Epithelial cell of proximal tubule (primary cell): ENCODE measurements around the gene SLC16A5. TPM values are rescaled to one million over a fixed set of nuclear protein-coding genes. Genes with fewer than 3 reads are reported as not detected.

ENCODE experiments used
- DNase-seq: peaks from one replicate; pipeline ENCODE4 v3.0.0-alpha.2; 2011; ENCODE audit warnings: low read depth
- H3K4me3 ChIP-seq: 2 replicates; pipeline ENCODE4 v1.5.1; 2011; ENCODE audit warnings: low read depth, mild to moderate bottlenecking, low read length
- total RNA-seq: library from RNA; depleted of rRNA; stranded (reverse); fragments of >200 nt; gene quantifications from 2 replicates; pipeline ENCODE4 v1.2.3, GENCODE V29; 2015
- TF ChIP-seq, protein P1 (sequence below): conservative IDR thresholded peaks from 2 replicates; pipeline ENCODE4 v1.5.1; 2012; ENCODE audit warnings: low read depth, mild to moderate bottlenecking, low read length

SLC16A5 gene
- total RNA-seq, 1 donor from 2014 or later = 15.9 TPM

DNA sequence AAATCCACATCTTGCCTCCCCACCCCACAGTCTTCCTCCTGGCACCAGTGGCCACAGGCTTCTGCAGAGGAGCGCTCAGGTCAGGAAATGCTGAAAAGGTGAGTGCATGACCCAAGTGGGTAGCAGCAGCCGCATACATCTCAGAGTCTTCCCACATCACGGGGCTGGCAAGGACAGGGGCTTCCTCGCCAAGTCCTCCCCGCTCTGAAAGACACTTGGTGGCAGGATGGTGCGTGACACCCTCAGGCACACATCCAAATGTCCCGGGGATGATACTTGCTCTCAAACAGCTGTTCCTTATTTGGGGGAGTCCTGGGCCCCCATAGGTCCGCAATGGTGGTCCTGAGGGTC, 8.8 kb upstream of the SLC16A5 start:
- TF ChIP-seq, protein P1, sequence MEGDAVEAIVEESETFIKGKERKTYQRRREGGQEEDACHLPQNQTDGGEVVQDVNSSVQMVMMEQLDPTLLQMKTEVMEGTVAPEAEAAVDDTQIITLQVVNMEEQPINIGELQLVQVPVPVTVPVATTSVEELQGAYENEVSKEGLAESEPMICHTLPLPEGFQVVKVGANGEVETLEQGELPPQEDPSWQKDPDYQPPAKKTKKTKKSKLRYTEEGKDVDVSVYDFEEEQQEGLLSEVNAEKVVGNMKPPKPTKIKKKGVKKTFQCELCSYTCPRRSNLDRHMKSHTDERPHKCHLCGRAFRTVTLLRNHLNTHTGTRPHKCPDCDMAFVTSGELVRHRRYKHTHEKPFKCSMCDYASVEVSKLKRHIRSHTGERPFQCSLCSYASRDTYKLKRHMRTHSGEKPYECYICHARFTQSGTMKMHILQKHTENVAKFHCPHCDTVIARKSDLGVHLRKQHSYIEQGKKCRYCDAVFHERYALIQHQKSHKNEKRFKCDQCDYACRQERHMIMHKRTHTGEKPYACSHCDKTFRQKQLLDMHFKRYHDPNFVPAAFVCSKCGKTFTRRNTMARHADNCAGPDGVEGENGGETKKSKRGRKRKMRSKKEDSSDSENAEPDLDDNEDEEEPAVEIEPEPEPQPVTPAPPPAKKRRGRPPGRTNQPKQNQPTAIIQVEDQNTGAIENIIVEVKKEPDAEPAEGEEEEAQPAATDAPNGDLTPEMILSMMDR = no peak
- no peak for DNase-seq
- H3K4me3 ChIP-seq = peak overlapping the region; percentile 14

DNA sequence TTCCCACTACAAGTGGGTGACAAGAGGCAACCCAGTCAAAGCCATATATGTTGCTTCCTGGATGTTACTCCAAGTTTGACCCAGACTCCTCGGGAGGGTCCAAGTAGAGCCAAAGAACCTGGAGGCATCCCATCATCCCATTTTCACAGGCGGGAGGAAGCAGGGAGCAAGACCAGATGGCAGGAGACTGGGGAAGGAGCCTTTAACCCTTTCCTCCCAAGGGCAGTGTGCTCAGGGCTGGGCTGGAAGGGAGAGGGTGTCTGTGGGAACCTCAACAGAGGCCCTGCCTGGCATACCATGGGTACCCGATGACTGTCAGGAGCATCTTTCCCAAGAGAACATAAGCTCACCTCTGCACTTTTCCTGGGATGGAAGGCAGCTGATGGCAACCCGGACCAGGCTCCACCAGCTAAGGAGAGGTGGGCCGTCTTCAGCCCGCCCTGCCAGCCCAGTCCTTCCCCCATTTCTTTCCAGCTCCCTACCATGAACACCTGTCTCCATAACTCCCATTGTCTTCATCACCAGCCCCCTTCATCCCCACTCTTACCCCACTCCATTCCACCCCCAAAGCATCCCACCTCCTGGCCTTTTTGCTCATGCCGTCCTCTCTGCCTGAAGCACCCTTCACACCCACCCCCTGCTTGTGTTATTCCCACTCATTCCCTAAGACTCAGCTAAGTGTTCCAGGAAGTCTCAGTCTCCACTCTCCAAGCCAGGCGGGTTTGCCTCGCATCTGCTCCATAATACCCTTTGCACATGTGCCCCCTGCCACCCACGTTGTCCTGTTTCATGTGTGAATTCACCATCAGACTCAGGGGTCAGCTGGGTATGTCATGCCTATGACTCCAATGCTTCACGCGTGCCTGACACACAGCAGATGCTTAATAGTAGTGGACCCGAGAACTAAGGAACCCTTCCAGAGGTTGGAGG, 5.9 kb upstream of the SLC16A5 start:
- TF ChIP-seq, protein P1 = no peak
- no peak overlapping the region for H3K4me3 ChIP-seq
- DNase-seq = no peak

DNA sequence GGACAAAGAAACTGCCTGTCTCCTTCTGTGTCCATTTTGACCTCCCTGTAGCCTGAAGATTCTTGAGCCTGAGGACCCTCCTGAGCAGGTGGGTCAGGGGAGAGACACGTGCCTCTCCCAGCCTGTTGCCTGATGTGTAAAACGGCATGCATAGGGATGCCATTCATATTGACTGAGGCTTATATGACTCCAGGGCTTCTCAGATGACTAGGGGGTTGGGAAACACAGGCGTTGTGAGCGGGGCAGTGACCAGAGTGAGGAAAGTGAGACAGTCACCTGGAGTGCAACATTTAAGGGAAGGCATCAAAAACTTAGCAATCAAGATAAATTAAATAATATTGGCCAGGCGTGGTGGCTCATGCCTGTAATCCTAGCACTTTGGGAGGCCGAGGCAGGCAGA, 5.1 kb upstream of the SLC16A5 start:
- TF ChIP-seq, protein P1 = no peak
- DNase-seq = no peak
- H3K4me3 ChIP-seq = no peak overlapping the region

DNA sequence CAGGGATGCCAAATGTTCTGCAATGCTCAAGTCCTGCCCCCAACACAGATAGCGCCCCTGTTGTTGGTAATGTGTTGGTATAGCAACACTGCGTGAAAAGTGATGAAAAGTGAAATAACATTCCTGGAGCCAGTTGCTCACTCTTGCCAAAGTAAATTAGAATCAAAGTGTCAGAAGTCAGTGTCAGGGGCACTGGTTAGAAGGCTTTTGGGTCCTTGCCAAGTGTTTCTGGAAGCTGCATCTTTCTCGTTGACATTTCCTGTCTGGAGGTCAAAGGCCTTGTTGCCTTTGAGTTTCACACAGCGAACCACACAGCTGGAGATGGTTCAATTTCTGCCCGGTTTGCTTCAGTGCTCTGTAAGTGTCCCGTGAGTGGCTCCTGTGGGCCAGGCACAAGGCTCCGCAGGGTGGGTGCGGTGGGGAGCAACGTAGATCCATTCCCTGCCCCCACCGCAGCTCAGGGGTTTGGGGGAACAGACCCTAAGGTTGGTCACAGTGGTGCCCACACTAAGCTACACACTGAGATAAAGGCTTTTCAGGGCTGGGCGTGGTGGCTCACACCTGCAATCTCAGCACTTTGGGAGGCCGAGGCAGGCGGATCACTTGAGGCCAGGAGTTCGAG, 3.6 kb upstream of the SLC16A5 start:
- TF ChIP-seq, protein P1 = no peak
- DNase-seq = no peak
- H3K4me3 ChIP-seq = no peak overlapping the region

DNA sequence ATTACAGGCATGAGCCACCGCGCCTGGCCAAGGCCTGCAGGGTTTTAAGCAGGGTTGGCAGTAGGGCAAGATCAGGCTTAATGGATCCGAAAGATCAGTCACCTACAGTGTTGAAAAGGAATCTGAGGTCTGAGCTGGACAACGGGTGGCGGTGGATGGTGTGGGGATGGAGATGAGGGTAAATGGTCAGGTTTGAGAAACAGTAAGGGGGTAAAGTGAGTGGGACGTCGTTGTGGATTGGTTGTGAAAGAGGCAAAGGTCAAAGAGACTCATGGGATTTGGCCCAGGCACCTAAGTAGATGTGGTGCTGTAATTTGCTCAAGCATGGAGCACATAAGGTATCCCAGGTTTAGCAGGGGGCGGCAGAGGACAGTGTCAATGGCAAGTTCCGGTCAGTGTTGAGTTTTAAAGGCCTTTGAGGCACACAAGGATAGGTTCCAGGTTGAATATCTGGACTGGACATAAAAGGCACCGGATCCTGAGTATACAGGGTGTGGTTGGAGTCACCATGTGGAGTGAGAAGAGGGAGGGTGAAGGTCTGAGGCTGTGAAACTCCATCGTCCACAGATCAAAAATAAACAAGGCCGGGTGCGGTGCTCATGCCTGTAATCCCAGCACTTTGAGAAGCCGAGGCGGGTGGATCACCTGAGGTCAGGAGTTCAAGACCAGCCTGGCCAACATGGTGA, 1.1 kb upstream of the SLC16A5 start:
- no peak for DNase-seq
- no peak overlapping the region for H3K4me3 ChIP-seq
- TF ChIP-seq, protein P1 = no peak

DNA sequence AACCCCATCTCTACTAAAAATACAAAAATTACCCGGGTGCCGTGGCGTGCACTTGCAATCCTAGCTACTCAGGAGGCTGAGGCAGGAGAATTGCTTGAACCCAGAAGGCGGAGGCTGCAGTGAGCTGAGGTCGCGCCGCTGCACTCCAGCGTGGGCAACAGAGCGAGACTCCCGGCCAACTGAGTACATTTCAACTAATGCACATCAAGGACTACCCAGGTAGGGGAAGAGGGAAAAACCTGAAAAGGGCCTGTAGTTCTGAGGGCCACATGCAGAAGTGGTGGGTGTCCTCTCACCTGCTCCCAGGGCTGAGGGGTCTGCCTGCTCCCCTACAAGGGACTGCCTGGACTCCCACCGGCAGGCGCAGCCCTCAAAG, 584 bp upstream of the SLC16A5 start:
- TF ChIP-seq, protein P1 = no peak

More for the DNA sequence above, 584 bp upstream of the SLC16A5 start:
- DNase-seq = no peak
- peak overlapping the region; percentile 59 for H3K4me3 ChIP-seq
